ENCODE data around the gene RAB3A.

RAB3A gene

GRCh38 chr19:18152442-18152816, 51.4 kb downstream of the RAB3A start:
- H3K27ac ChIP-seq, result peak overlapping the region; percentile 85
- in situ Hi-C loops (cut with HindIII; ENCODE audit: low pct_ligation_motif_present, low sequenced_read_pairs), result no loop called here
- H3K27me3 ChIP-seq (replicated peaks), result no peaks in the 10 kb centered on the region
- H3K4me3 ChIP-seq (ENCODE audit: low read depth, low read length), result peak overlapping the region; percentile 64
- H3K36me3 ChIP-seq (replicated peaks), result peaks cover 2% of the 10 kb centered on the region
- TF ChIP-seq CTCF (IDR thresholded peaks at IDR 0.05; ENCODE audit: low read depth, low read length, missing control alignments), result peak; percentile 83
- DNase-seq, result peak; percentile 98

- TF ChIP-seq CTCF (IDR thresholded peaks at IDR 0.05; ENCODE audit: low read depth, low read length, missing control alignments), result no peak
- Histone ChIP-seq H3K27ac (no peak overlapping the region), H3K27me3 (replicated peaks) (no peaks in the 10 kb centered on the region), H3K36me3 (replicated peaks) (no peaks in the 10 kb centered on the region), H3K4me3 (ENCODE audit: low read depth, low read length) (no peak overlapping the region)
- DNase-seq, result no peak
- in situ Hi-C loops (cut with HindIII; ENCODE audit: low pct_ligation_motif_present, low sequenced_read_pairs), result no loop called here
These were observed 52.8 kb downstream of the RAB3A start for GRCh38 chr19:18150776-18151624.

- no peak for TF ChIP-seq CTCF (IDR thresholded peaks at IDR 0.05; ENCODE audit: low read depth, low read length, missing control alignments)
- DNase-seq, result no peak
- no peak overlapping the region for H3K27ac ChIP-seq
- in situ Hi-C loops (cut with HindIII; ENCODE audit: low pct_ligation_motif_present, low sequenced_read_pairs), result no loop called here
- no peak overlapping the region for H3K4me3 ChIP-seq (ENCODE audit: low read depth, low read length)
- peaks cover 12% of the 10 kb centered on the region for H3K36me3 ChIP-seq (replicated peaks)
- H3K27me3 ChIP-seq (replicated peaks), result no peaks in the 10 kb centered on the region
These were observed 54.3 kb downstream of the RAB3A start for GRCh38 chr19:18149596-18149975.

GRCh38 chr19:18147396-18147795, 56.4 kb downstream of the RAB3A start:
- Histone ChIP-seq H3K27me3 (replicated peaks) (no peaks in the 10 kb centered on the region), H3K27ac (no peak overlapping the region), H3K36me3 (replicated peaks) (peaks cover 21% of the 10 kb centered on the region), H3K4me3 (ENCODE audit: low read depth, low read length) (no peak overlapping the region)
- TF ChIP-seq CTCF (IDR thresholded peaks at IDR 0.05; ENCODE audit: low read depth, low read length, missing control alignments), result no peak
- in situ Hi-C loops (cut with HindIII; ENCODE audit: low pct_ligation_motif_present, low sequenced_read_pairs), result no loop called here
- DNase-seq, result no peak
